Activated CD4-positive, alpha-beta T cell treated with anti-CD3 and anti-CD28 coated beads, Interleukin-2, amount 50 U/mL, for 24 hours (primary cell): ENCODE data around the gene NEK3.
"Not testable (repeated sequence)": the region's sequence is repeated elsewhere in the genome, so short reads cannot be mapped to it uniquely, and the experiment has no call there.

Source experiments
- DNase-seq, 2 donors: peaks; one replicate each; pipeline ENCODE4 v3.0.0-alpha.2; 2020; ENCODE audit warnings: low read depth in 1 of 2, low spot score in 1 of 2

The NEK3 gene

DNA sequence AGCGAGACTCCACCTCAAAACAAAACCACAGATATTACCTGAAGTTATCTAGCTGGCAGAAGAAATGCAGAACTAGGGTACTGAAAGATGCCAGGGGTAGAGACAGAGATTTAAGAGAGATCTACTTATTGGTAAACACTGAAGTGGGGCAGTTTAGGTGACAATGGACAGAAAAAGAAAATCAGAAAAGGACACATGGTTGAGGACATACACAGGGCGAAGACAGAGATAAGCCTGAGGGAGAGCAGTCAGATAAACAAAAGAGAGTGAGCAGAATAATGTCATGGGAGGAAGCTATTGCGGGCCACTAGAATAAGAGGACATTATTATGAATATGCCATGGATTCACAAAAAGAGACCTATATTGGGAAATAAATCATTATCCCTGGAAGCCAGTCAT is 33.9 kb downstream of the NEK3 start:
- DNase-seq, result no peak

DNA sequence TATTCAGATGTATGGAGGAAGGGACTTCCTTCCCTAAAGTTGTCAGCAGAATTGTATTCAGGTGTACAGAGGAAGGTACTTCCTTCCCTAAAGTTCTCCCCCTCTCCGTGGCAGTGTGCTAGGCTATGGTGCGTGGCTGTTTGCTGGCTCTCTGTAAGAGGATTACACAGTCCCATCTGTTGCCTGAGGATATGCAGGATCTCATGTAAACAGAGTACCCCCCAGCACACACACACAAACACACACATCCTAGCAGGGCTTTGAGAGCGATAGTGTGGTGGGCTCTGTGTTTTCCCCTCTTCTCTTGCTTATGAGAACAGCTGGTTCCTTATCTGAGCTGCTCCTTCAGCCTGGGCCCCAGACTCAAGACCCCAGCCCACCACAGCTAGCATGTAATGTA is 40.8 kb downstream of the NEK3 start:
- no peak for DNase-seq

DNA sequence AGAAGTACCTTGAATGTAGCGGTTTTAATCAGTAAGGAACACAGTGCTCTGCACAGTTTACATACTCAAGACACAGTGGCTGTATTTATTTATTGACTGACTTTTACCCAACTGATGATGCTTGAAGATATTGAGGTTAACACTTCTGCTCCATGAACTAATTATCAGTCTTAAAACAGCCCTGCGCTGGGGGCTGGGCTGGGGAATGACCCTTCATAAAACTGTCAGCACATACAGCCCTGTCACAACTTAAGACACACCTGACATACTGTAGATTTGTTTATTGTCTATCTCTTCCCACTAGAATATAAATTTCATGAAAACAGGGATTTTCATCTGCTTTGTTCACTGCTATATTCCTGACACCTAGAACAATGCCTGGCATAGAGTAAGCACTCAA is 41.3 kb downstream of the NEK3 start:
- DNase-seq, result no peak

DNA sequence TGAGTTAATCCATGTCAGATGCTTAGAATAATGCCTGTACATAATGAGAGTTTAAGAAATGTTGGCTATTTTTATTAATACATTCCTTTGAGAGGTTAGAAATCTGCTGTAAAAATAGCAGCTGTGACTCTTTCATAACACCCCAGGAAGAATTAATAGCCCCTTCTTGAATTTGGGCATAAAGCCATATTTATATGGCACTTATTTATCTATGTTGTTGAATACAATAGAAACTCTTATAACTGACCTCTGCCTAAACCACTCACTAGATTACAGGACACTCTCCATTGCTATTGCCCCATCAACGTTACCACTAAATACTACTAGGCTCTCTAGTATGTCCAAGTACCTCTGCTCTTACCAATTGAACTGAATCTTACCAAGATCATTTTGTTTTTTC is 46.8 kb downstream of the NEK3 start:
- no peak for DNase-seq

DNA sequence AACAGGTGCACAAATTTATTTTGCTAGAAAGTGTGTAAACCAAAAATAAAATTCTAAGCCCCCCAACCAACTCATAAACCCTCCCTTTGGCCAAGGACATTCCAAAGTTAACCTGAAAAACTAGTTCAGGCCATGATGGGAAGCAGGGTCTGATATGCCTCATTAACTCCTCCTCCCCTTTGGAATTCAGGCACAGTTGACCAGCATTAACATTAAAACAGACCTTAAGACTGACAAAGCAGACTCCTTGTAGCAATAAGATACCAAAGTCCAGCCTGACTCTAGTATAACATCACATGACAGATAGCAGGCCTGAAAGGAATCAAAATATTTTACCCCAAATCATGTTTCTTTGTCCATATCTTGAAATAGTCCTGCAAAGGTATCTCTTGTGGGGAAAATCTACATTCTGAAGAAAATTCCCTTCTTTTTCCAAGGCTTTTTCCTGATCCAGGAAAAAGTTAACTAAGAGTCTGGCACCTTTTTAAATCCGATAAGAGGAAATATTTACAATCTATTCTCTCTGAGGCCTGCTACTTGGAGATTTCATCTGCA is 50.2 kb downstream of the NEK3 start:
- no peak for DNase-seq

DNA sequence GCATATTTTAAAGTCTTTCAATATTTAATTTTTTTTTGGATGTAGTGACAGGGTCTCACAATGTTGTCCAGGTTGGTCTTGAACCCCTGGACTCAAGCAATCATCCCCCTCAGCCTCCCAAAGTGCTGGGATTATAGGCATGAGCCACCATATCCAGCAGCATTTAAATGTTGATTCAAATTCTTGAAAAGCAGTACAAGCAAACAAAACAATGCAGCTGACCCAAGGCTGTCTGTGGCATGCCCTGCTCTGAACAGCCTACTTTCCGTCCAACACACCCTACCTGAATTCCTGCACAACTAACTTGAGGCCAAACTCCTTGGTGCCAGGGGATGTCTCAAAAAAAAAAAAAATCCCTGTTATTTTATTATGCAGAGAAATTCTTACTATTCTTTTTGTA is 53.6 kb downstream of the NEK3 start:
- DNase-seq, result no peak

DNA sequence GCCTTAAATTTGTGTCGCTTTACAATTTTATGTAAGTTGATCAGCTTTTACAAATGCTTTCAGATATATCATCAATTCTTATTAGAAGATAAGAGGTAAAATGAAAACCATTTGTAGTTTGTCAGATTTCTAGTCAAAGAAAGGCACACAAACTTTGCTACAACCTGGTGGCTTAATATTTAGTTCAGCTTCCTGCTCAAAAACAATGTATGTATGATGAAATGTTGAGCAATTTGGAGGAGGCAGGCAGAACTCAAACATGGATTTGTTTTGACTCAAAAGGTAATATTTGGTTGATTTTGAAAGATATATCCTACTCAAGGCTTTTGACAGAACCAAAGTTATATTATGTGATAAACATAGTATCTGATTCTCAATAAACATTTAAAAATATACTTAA is 54.8 kb downstream of the NEK3 start:
- DNase-seq, result no peak

DNA sequence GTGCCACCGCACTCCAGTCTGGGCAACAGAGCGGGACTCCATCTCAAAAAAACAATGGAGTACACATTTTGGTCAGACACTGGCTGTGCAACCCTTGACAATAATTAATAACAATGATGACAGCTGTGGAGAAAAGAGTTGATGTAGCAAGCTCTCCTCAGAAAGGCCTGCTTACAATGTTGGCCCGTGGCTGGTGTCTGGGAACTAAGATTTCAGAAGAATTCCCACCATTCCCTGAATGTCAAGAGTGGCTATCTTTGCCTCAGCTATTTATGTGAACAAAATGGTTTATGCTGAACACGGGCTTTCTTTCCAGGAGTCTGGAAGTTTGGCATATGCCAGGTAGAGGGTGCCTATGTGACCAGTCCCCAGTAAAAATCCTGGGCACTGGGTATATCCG is 56.0 kb downstream of the NEK3 start:
- no peak for DNase-seq

DNA sequence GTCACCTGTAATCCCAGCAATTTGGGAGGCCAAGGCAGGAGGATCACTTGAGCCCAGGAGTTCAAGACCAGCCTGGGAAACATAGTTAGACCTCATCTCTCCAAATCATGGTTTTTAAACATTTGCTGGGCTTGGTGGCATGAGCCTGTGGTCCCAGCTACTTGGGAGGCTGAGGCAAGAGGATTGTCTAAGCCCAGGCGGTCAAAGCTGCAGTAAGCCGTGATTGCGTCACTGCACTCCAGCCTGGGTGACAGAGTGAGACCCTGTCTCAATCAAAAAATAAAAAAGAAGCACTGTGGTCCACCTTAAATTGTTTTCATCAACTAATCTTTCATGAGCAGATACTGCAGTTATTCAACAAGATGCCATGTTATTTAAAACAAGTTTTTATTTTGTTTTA is 57.0 kb downstream of the NEK3 start:
- not testable (repeated sequence) for DNase-seq

- DNase-seq, result no peak
These were observed 62.2 kb downstream of the NEK3 start for GRCh38 chr13:52097197-52097596.

DNA sequence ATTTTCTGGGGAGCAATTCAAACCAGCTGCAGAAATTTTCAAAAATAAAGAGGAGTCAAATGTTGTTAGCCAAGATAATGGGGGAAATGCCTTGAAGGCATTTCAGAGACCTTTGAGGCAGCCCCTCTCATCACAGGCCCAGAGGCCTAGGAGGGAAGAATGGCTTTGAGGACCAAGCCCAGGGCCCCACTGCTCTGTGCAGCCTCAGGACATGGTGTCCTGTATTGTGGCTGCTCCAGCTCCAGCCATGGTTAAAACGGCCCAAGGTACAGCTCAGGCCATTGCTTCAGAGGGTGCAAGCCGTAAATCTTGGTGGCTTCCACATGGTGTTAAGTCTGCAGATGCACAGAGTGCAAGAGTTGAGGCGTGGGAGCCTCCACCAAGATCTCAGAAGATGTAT is 62.6 kb downstream of the NEK3 start:
- no peak for DNase-seq

DNA sequence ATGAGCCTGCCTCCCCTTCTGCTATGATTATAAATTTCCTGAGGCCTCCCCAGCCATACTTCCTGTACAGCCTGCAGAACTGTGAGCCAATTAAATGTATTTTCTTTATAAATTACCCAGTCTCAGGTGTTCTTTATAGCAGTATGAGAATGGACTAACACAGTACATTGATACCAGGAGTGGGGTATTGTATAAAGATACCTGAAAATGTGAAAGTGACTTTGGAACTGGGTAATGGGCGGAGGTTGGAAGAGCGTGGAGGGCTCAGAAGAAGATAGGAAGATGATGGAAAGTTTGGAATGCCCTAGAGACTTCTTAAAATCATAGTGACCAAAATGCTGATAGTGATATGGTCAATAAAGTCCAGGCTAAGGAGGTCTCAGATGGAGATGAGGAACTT is 63.3 kb downstream of the NEK3 start:
- DNase-seq, result no peak

- DNase-seq, result no peak
These were observed 67.3 kb downstream of the NEK3 start for GRCh38 chr13:52092087-52092486.

DNA sequence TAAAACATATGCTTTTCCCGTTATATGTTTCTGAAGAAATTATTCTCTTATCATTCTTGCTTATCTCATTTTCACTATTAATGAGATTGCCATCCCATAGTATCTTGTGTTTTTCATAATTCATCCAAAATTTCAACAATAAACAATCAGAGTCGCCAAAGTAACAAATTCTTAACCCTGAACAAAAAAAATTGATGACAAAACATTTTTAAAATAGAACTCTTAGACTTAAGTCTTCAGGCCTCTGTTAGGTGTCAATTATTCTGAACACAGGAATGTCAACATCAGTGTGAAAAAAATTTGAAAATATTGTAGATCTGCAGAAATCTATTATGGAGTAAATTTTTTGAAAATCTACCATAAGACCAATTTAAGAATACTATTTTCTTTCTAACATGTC is 67.9 kb downstream of the NEK3 start:
- DNase-seq, result no peak

DNA sequence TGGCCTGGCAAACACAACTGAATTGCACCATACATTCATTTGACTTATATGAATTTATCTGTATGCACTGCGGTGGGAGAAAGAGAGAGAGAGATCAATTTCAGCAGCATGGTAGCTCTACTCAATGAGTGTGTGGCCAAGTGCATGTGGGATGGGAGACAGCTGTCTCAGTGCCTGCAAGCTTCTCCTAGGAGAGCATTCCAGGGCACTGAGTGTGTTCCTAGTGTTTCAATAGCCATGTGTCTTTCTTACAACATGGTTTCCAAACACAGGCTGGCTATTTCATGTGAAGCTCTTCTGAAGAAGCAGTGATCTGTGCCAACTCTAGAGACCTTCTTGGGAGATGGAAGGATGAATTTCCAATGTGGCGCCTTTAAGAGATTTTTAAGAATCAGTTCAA is 74.0 kb downstream of the NEK3 start:
- DNase-seq, result no peak

DNA sequence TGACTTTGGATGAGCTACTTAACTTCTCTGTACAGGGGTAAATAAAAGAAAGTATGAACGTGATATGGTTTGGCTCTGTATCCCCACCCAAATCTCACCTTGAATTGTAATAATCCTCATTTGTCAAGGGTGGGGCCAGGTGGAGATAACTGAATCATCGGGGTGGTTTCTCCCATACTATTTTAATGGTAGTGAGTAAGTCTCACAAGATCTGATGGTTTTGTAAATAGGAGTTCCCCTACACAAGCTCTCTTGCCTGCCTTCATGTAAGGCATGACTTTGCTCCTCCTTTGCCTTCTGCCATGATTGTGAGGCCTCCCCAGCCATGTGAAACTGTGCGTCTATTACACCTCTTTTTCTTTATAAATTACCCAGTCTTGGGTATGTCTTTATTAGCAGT is 74.4 kb downstream of the NEK3 start:
- DNase-seq, result not testable (repeated sequence)
